Thoracic aorta (tissue), 2 donors: ENCODE data around the gene CCDC92. TPM values are rescaled to one million over a fixed set of nuclear protein-coding genes. Genes with fewer than 3 reads are reported as not detected.

Experiments
- ATAC-seq: fragments of 150-250 bp; one replicate; pipeline ENCODE4 v1.8.0; 2017; ENCODE audit warnings: low read depth; ENCODE audit not compliant: insufficient number of reproducible peaks, low FRiP score
- DNase-seq: peaks from one replicate; pipeline ENCODE4 v3.0.0-alpha.2; 2020; ENCODE audit warnings: low spot score
- H3K27ac ChIP-seq, 2 donors: fragments of 200-600 bp; sonication (generic); 1 replicate in 1 of 2; 2 replicates in 1 of 2; pipeline ENCODE4 v1.5.1; 2016; ENCODE audit warnings: mild to moderate bottlenecking in 2 of 2, moderate library complexity in 2 of 2
- H3K27me3 ChIP-seq: fragments of 200-600 bp; sonication (generic); replicated peaks from 2 replicates; pipeline ENCODE4 v1.6.0; 2016; ENCODE audit warnings: mild to moderate bottlenecking; ENCODE audit not compliant: insufficient read depth
- H3K36me3 ChIP-seq: fragments of 200-600 bp; sonication (generic); one replicate; pipeline ENCODE4 v1.5.1; 2016
- H3K4me1 ChIP-seq, 2 donors: fragments of 200-600 bp; sonication (generic); 1 replicate in 1 of 2; 2 replicates in 1 of 2; pipeline versions ENCODE4 v1.5.1 to v1.6.0; 2016; ENCODE audit warnings: low read depth in 2 of 2, mild to moderate bottlenecking in 1 of 2; ENCODE audit not compliant: control insufficient read depth in 1 of 2
- H3K4me3 ChIP-seq: fragments of 200-600 bp; sonication (generic); 2 replicates; pipeline ENCODE4 v1.5.1; 2016; ENCODE audit warnings: mild to moderate bottlenecking
- H3K9me3 ChIP-seq: fragments of 200-600 bp; sonication (generic); 2 replicates; pipeline ENCODE4 v1.5.1; 2016
- total RNA-seq, 2 donors: library from RNA; depleted of rRNA; stranded (reverse); fragments of >200 nt; gene quantifications; one replicate each; pipeline versions ENCODE4 v1.1.0 to v1.2.3, GENCODE V29; 2016
- TF ChIP-seq, protein P1 (sequence below): fragments of 200-600 bp; sonication (generic); IDR thresholded peaks from one replicate; pipeline ENCODE4 v1.5.1; 2019; ENCODE audit warnings: antibody characterized with exemption

The CCDC92 gene
- total RNA-seq, 2 donors from 2014 or later, result 34.4 to 58.9 TPM

DNA sequence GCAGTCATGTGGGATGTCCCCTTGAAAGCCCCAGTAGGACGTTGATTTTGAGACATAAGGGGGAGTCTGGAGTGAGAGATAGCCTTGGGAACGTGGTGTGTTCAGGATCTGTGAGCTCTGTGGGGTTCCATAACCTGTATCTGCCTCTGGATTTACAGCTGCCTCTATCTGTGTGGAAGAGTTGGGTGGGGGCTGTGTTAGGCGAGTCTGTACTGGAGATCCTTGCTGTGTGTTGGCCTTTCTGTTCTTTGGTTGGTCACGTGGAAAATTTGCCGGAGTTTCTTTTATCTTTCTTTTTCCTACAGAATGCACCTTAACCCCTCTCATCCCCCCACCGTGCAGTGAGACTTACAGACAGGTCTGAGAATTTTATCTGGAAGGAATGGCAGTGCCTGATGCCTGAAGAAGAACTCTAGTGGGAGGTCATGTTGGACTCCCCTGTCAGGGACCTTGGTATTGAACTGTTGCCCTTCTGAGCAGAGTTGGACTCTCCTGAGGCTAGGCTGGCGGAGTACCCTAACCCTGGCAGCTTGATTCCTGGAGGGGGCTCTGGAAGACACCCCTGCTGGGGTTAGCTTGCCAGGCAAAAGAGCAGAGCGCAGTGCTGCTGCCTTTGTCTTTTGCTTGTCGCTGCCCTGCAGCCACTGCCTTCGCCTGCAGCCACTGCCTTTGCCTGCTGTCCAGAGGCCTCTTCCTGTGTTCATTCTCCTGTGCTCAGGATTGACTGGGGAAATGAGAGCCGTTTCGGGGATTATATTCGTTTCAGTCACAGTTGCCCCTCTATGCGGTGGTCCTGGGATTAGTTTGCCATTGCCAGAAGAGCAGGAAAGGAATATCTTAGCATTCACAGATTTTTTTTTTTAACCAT, 34.4 kb upstream of the CCDC92 start:
- Histone ChIP-seq H3K4me1 (no peaks in the 10 kb centered on the region), H3K27me3 (no peaks in the 10 kb centered on the region)
- ATAC-seq, result no peak

GRCh38 chr12:124006085-124006845, 33.6 kb upstream of the CCDC92 start:
- ATAC-seq (no peak), DNase-seq (no peak)
- no peak overlapping the region for H3K4me3 ChIP-seq
- no peaks in the 10 kb centered on the region for H3K9me3 ChIP-seq
- peaks cover 4% of the 10 kb centered on the region for H3K36me3 ChIP-seq
- no peak overlapping the region for H3K27ac ChIP-seq
- TF ChIP-seq, protein P1, sequence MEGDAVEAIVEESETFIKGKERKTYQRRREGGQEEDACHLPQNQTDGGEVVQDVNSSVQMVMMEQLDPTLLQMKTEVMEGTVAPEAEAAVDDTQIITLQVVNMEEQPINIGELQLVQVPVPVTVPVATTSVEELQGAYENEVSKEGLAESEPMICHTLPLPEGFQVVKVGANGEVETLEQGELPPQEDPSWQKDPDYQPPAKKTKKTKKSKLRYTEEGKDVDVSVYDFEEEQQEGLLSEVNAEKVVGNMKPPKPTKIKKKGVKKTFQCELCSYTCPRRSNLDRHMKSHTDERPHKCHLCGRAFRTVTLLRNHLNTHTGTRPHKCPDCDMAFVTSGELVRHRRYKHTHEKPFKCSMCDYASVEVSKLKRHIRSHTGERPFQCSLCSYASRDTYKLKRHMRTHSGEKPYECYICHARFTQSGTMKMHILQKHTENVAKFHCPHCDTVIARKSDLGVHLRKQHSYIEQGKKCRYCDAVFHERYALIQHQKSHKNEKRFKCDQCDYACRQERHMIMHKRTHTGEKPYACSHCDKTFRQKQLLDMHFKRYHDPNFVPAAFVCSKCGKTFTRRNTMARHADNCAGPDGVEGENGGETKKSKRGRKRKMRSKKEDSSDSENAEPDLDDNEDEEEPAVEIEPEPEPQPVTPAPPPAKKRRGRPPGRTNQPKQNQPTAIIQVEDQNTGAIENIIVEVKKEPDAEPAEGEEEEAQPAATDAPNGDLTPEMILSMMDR, result no peak
- H3K4me1 ChIP-seq, result no peaks in the 10 kb centered on the region
- H3K27me3 ChIP-seq, result no peaks in the 10 kb centered on the region

More for the DNA sequence above, 34.4 kb upstream of the CCDC92 start:
- no peak for DNase-seq
- Histone ChIP-seq H3K36me3 (peaks cover 4% of the 10 kb centered on the region), H3K9me3 (no peaks in the 10 kb centered on the region), H3K4me3 (no peak overlapping the region), H3K27ac (no peak overlapping the region)
- TF ChIP-seq, protein P1, result no peak

- H3K27ac ChIP-seq, result no peak overlapping the region
- H3K9me3 ChIP-seq, result no peaks in the 10 kb centered on the region
- TF ChIP-seq, protein P1, result no peak
- H3K4me3 ChIP-seq, result no peak overlapping the region
- ATAC-seq (no peak), DNase-seq (no peak)
- H3K36me3 ChIP-seq, result no peaks in the 10 kb centered on the region
- no peaks in the 10 kb centered on the region for H3K27me3 ChIP-seq
- H3K4me1 ChIP-seq, result no peaks in the 10 kb centered on the region
Observed at GRCh38 chr12:124004233-124004875, 31.7 kb upstream of the CCDC92 start.

GRCh38 chr12:124002654-124003053, 30.0 kb upstream of the CCDC92 start:
- no peak overlapping the region for H3K4me3 ChIP-seq
- DNase-seq (no peak), ATAC-seq (no peak)
- H3K36me3 ChIP-seq, result peaks cover 9% of the 10 kb centered on the region
- no peaks in the 10 kb centered on the region for H3K9me3 ChIP-seq
- H3K4me1 ChIP-seq, result no peaks in the 10 kb centered on the region
- no peaks in the 10 kb centered on the region for H3K27me3 ChIP-seq
- TF ChIP-seq, protein P1, result no peak
- H3K27ac ChIP-seq, result no peak overlapping the region
